GM13976 (cell line): ENCODE measurements around the gene RSPH10B2.
"Not testable (repeated sequence)": the region's sequence is repeated elsewhere in the genome, so short reads cannot be mapped to it uniquely, and the experiment has no call there.

ENCODE experiments used
- DNase-seq: peaks from one replicate; pipeline ENCODE4 v3.0.0; 2012; ENCODE audit warnings: low spot score
- in situ Hi-C: fragments of 300-500 bp; cut with MboI; formaldehyde crosslinking; loops from one replicate; pipeline ENCODE4 v1.12.0; 2022; ENCODE audit warnings: low sequenced_read_pairs, mixed read lengths, inconsistent platforms; ENCODE audit not compliant: unreplicated experiment

Gene RSPH10B2

DNA sequence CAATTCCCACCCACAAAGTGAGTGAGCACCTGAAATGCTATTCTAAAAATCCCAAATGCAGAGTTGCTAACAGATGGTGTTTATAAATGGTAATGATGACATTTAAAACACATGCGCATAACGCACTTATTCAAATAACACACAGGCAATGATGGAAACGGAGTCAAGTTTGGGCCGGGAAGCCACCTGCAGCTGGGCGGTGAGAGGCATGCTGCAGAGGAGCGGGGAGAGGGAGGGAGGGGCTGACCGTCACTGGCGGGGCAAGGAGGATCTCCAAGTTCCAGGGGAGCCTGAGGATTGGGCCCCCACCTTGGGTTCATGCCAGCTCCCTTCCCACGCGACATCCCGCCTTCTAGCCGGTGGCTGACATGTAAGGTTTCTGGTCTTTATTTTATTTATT is 7.3 kb downstream of the RSPH10B2 start:
- in situ Hi-C loops, DNase-seq: not testable (repeated sequence)

GRCh38 chr7:6781581-6781980 is 27.7 kb downstream of the RSPH10B2 start:
- in situ Hi-C loops, DNase-seq: not testable (repeated sequence)

DNA sequence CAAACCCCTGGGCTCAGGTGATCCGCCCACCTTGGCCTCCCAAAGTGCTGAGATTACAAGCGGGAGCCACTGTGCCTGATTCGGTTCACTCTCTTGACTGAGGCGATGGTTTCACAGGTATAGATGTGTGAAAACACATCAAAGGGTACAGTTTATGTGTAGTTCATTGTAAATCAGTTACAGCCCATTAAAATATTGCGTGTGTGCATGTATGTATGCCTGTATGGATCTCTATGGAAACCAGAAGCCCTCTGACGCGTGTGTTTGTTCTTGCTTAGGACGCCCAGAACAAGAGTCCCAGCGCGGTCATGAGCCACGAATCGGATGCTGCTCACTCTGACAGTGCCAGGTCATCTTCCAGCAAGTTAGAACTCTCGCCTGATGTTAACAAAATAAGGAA is 35.5 kb downstream of the RSPH10B2 start:
- in situ Hi-C loops, DNase-seq: not testable (repeated sequence)

GRCh38 chr7:6792113-6792872 is 38.4 kb downstream of the RSPH10B2 start:
- DNase-seq, in situ Hi-C loops: not testable (repeated sequence)

DNA sequence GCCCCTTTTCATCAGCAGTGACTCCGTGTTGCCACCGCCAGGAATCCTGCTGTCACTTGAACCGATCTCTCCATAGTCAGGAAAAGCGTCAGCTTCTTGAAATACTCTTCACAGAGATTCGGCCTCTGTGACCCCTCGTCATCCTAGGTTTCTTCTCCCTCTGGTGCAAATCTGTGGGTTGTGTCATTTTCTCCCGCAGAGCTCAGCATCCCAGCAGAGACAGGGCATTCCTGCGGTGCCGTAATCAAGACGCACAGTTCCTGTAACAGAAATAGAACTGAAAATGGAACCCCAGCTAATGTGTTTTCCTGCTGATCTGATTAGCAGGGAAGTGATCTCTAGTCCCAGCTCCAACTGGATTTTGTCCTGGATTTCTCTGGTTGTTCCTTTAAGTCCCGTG is 40.4 kb downstream of the RSPH10B2 start:
- in situ Hi-C loops, DNase-seq: not testable (repeated sequence)

GRCh38 chr7:6797218-6797617 is 43.3 kb downstream of the RSPH10B2 start:
- DNase-seq, in situ Hi-C loops: not testable (repeated sequence)

GRCh38 chr7:6798047-6798446 is 44.1 kb downstream of the RSPH10B2 start:
- in situ Hi-C loops, DNase-seq: not testable (repeated sequence)

DNA sequence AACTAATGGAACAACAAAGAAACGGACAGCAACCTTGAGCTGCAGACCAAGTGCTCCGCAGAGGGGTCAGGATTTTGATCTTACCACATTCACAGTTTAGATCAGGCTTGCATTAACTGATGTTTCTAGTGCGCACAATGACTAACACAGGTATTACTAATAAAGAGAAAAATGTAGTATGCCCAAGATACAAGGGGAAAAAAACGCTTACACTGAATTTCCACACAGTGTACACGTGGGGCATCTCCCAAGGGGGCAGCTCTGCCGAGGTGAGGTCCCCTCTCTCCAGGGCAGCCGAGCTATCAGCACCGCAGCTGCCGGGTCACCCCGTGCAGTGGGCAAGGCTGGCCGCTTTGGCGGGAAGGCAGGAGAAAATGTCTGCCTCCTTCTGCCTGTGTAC is 46.0 kb downstream of the RSPH10B2 start:
- not testable (repeated sequence) for DNase-seq
- in situ Hi-C loops: loop anchor here (25.0 kb wide), 1 partner anchor 888 kb away; no protein-coding TSS in a partner anchor

- not testable (repeated sequence) for DNase-seq
- in situ Hi-C loops: loop anchor here (25.0 kb wide), 1 partner anchor 888 kb away; no protein-coding TSS in a partner anchor
Observed at GRCh38 chr7:6800331-6800730, 46.4 kb downstream of the RSPH10B2 start.

GRCh38 chr7:6807393-6807918 is 53.6 kb downstream of the RSPH10B2 start:
- in situ Hi-C loops: loop anchor here (25.0 kb wide), 1 partner anchor 895 kb away; no protein-coding TSS in a partner anchor
- not testable (repeated sequence) for DNase-seq

DNA sequence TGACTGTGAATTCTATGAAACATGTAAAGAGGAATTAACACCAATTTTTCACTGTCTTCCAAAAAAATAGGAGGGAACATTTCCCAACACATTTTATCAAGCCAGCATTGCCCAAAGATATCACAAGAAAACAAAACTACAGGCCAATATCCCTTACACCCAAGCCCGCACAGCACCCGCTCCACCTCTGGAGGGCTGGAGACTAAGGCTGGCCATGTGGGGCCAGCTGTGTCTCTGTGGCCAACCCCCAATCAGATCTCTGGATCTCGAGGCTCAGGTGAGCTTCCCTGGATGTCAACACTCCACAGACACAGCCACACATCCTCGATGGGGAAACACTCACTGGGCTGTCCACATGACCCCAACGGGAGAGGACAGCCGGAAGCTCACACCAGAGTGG is 54.1 kb downstream of the RSPH10B2 start:
- in situ Hi-C loops: loop anchor here (25.0 kb wide), 1 partner anchor 896 kb away; no protein-coding TSS in a partner anchor
- DNase-seq: not testable (repeated sequence)

- not testable (repeated sequence) for DNase-seq
- in situ Hi-C loops: loop anchor here (25.0 kb wide), 1 partner anchor 901 kb away; no protein-coding TSS in a partner anchor
Observed at GRCh38 chr7:6813011-6813410, 59.1 kb downstream of the RSPH10B2 start.

- in situ Hi-C loops: loop anchor here (25.0 kb wide), 1 partner anchor 903 kb away; no protein-coding TSS in a partner anchor
Observed at GRCh38 chr7:6815470-6815869, 61.6 kb downstream of the RSPH10B2 start.

GRCh38 chr7:6821622-6822021 is 67.7 kb downstream of the RSPH10B2 start:
- not testable (repeated sequence) for DNase-seq
- in situ Hi-C loops: loop anchor here (25.0 kb wide), 1 partner anchor 909 kb away; no protein-coding TSS in a partner anchor

More at GRCh38 chr7:6815470-6815869, 61.6 kb downstream of the RSPH10B2 start:
- DNase-seq: not testable (repeated sequence)

- DNase-seq, in situ Hi-C loops: not testable (repeated sequence)
Observed at GRCh38 chr7:6825236-6826125, 71.6 kb downstream of the RSPH10B2 start.
